NCI-H1092 (cell line): ENCODE measurements around the gene RYR2.

Experiments
- DNase-seq: peaks from one replicate; lab custom pipeline; 2025; lab: John Stamatoyannopoulos, UW

Gene RYR2

DNA sequence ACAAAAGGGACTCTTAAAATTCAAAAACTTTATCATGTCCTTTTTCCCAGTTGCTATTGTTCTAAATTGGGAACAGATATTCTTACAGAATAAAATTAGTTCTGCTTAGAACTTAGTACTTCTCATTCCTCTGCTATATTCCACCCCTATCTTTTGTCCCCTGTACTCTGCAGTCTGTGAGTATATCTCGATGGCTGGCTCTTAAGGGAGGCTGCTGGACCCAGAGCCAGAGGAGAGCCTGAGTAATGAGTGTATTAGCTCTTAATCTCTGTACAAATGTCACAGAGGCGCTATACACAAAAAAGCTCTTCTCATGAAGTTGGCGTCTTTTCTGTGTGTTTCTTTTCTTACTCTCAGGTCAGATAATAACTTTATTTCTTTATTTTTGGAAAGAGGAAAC lies 425.3 kb downstream of the RYR2 start:
- DNase-seq, result no peak

DNA sequence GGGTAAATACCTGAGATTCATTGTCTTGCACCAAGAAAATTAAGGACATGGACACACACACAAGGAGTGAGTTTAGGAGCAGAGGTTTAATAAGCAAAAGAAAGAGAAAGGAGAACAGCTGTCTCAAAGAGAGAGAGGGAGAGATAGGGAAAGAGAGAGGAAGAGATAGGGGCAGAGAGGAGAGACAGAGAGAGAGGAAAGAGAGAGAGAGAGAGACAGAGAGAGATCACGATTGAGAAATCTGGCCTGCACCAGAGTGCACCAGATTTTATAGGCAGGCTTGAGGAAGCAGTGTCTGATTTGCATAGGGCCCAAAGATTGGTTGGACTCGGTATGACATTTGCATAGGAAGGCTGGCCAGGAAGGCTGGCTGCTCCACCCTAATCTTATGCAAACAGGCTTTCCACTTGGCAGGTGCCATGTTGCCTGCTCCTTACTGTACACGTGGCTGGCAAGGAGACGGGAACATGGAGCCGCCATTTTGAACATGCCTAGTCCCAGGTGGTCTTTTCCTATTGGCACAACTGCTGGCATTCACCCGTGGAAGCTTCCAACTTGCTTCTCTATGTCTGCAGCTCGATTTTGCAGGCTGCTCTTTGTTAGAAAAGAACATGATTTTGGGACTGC lies 428.8 kb downstream of the RYR2 start:
- peak; percentile 2 for DNase-seq

- no peak for DNase-seq
Observed at GRCh38 chr1:237471377-237471776, 429.4 kb downstream of the RYR2 start.

- no peak for DNase-seq
Observed at GRCh38 chr1:237471956-237472355, 430.0 kb downstream of the RYR2 start.

- DNase-seq, result no peak
Observed at GRCh38 chr1:237473854-237474253, 431.9 kb downstream of the RYR2 start.

GRCh38 chr1:237478082-237478481 lies 436.1 kb downstream of the RYR2 start:
- no peak for DNase-seq

DNA sequence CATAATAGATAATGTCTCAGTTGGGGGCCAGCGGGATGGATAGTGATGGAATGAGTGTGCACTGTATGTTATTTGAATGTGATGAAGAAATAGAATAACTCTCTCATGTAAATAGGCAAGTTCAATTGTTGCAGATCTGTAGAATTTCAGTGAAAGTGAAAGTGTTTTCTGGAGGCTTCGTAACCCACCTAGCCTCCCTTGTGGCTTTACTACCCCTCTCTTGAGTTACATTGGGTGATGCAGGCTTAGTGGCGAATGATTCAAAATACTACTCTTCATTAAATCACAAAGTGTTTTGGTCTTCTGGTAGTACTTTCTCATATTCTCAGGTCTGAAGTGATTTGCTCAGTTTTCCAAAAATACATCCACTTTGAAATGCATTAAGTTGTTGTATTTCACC lies 436.9 kb downstream of the RYR2 start:
- no peak for DNase-seq

DNA sequence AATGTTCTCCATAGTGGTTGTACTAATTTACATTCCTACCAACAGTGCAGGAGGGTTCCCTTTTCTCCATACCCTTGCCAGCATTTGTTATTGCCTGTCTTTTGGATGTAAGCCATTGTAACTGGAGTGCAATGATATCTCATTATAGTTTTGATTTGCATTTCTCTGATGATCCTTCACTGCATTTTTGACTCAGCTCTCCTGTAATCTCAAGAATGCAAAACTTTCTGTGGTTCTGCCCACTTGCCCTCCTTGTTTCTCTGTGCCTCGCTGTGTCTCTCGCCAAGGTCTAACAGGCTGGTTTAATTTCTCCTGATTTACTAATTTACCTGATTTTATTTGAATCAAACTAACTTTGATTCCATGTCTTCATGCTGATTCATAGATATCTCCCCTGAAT lies 440.8 kb downstream of the RYR2 start:
- no peak for DNase-seq

- no peak for DNase-seq
Observed at GRCh38 chr1:237492359-237492758, 450.4 kb downstream of the RYR2 start.

GRCh38 chr1:237500566-237500965 lies 458.6 kb downstream of the RYR2 start:
- DNase-seq, result no peak

DNA sequence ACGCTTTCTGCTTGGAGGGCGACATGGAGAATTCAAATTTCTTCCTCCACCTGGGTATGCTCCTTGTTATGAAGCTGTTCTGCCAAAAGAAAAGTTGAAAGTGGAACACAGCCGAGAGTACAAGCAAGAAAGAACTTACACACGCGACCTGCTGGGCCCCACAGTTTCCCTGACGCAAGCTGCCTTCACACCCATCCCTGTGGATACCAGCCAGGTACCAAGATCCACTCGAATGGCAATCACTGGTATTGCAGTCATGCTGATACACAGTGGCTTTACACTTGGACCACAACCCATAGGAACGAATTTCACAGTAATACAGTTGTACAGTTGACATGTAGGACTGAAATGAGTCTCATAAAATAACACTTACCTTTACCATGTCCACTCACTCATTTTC lies 461.3 kb downstream of the RYR2 start:
- DNase-seq, result no peak

- no peak for DNase-seq
Observed at GRCh38 chr1:237507005-237507404, 465.0 kb downstream of the RYR2 start.

GRCh38 chr1:237509748-237510147 lies 467.8 kb downstream of the RYR2 start:
- DNase-seq, result no peak

DNA sequence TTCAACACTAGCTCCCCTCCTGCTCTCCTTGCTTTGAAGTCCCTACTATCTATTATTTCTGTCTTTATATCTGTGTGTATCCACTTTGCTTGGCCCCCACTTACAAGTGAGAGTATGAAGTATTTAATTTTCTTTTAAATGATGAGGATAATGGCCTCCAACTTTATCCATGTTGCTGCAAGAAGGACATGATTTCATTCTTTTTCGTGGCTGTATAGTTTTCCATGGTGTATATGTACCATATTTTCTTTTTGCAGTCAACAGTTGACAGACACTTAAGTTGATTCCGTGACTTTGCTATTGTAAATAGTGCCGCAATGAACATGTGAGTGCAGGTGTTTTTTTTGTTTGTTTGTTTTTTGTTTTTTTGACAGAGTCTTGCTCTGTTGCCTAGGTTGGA lies 483.1 kb downstream of the RYR2 start:
- DNase-seq, result no peak

GRCh38 chr1:237527761-237528160 lies 485.8 kb downstream of the RYR2 start:
- no peak for DNase-seq

- no peak for DNase-seq
Observed at GRCh38 chr1:237528545-237528944, 486.6 kb downstream of the RYR2 start.

GRCh38 chr1:237539055-237539454 lies 497.1 kb downstream of the RYR2 start:
- no peak for DNase-seq

GRCh38 chr1:237542525-237543418 lies 500.8 kb downstream of the RYR2 start:
- DNase-seq, result no peak

DNA sequence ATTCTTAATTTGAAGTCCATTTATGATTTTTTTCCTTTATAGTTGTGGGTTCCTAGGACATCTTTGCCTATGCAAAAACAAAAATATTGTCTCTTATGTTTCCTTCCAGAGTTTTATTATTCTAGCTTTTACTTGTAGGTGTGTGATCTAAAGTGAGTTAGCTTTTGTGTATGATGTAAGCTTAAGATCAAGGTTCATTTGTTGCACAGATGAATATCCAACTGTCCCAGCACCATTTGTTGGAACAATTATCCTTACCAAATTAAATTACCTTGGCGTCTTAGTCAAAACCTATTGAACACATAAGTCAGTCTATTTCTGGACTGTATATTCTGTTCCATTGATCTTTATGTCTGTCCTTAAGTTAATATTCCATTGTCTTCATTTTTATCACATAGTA lies 511.1 kb downstream of the RYR2 start:
- DNase-seq, result no peak

- no peak for DNase-seq
Observed at GRCh38 chr1:237556911-237557310, 514.9 kb downstream of the RYR2 start.

DNA sequence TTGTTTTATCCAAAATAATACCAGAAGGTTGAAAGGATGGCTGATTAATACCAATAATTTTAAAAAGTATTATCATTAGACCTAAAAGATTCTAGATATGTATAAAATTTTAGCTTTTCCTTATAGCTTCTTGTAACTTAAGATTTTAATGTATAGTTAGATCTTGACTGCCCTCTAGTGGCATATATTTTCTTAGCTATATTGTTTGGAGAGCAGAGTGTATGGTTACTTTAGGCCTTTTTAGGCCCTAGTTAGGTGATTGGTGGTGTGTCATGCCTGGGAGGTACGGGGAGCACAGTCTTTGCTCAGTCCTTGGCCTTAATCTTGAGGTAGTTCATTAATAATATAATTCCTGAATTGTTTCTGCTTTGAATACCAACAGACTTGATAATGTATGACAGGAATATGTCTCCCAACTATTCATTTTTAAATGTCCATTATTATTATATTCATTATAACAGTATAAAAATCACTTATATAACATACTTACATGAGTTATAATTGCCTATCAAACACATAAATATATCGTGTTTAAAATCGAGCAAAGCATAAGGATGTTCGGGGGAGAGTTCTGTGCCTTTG lies 520.3 kb downstream of the RYR2 start:
- DNase-seq, result peak; percentile 54

- DNase-seq, result no peak
Observed at GRCh38 chr1:237565236-237565635, 523.3 kb downstream of the RYR2 start.

DNA sequence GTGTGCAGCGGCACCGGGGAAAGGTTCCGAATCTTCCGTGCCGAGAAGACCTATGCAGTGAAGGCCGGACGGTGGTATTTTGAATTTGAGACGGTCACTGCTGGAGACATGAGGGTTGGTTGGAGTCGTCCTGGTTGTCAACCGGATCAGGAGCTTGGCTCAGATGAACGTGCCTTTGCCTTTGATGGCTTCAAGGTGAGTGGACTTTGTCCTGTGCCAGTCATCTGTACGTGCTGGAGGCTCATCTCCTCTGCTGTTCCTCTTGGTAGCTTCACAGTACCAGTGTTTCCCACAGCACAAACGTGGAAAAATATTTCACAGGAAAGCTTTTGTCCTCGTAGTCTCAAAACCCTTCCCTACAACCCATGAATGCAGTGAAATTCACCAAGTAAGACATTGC lies 524.6 kb downstream of the RYR2 start:
- DNase-seq, result no peak
